C4-2B (cell line): Measurements from ENCODE around the gene RAC3.

Experiments used
- H3K27ac ChIP-seq: fragments of 450-650 bp; 2 replicates; pipeline ENCODE4 v1.5.1; 2017
- ZFX ChIP-seq: fragments of 450-650 bp; IDR thresholded peaks from 2 replicates; pipeline ENCODE4 v1.6.1; 2017
- TF ChIP-seq, protein P1 (sequence below): fragments of 450-650 bp; conservative IDR thresholded peaks from 2 replicates; pipeline ENCODE4 v1.5.1; 2017; ENCODE audit warnings: mild to moderate bottlenecking

The RAC3 gene

GRCh38 chr17:82015311-82015971 lies 16.0 kb upstream of the RAC3 start:
- TF ChIP-seq, protein P1, sequence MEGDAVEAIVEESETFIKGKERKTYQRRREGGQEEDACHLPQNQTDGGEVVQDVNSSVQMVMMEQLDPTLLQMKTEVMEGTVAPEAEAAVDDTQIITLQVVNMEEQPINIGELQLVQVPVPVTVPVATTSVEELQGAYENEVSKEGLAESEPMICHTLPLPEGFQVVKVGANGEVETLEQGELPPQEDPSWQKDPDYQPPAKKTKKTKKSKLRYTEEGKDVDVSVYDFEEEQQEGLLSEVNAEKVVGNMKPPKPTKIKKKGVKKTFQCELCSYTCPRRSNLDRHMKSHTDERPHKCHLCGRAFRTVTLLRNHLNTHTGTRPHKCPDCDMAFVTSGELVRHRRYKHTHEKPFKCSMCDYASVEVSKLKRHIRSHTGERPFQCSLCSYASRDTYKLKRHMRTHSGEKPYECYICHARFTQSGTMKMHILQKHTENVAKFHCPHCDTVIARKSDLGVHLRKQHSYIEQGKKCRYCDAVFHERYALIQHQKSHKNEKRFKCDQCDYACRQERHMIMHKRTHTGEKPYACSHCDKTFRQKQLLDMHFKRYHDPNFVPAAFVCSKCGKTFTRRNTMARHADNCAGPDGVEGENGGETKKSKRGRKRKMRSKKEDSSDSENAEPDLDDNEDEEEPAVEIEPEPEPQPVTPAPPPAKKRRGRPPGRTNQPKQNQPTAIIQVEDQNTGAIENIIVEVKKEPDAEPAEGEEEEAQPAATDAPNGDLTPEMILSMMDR, result no peak
- no peak for TF ChIP-seq ZFX
- no peak overlapping the region for H3K27ac ChIP-seq

GRCh38 chr17:82016061-82016874 lies 15.2 kb upstream of the RAC3 start:
- no peak overlapping the region for H3K27ac ChIP-seq
- no peak for TF ChIP-seq ZFX
- TF ChIP-seq, protein P1, result no peak

- H3K27ac ChIP-seq, result no peak overlapping the region
- TF ChIP-seq, protein P1, result no peak
- TF ChIP-seq ZFX, result no peak
Observed at GRCh38 chr17:82016875-82017459, 14.5 kb upstream of the RAC3 start.

- no peak overlapping the region for H3K27ac ChIP-seq
- TF ChIP-seq ZFX, result no peak
- TF ChIP-seq, protein P1, result no peak
Observed at GRCh38 chr17:82017612-82018151, 13.8 kb upstream of the RAC3 start.

DNA sequence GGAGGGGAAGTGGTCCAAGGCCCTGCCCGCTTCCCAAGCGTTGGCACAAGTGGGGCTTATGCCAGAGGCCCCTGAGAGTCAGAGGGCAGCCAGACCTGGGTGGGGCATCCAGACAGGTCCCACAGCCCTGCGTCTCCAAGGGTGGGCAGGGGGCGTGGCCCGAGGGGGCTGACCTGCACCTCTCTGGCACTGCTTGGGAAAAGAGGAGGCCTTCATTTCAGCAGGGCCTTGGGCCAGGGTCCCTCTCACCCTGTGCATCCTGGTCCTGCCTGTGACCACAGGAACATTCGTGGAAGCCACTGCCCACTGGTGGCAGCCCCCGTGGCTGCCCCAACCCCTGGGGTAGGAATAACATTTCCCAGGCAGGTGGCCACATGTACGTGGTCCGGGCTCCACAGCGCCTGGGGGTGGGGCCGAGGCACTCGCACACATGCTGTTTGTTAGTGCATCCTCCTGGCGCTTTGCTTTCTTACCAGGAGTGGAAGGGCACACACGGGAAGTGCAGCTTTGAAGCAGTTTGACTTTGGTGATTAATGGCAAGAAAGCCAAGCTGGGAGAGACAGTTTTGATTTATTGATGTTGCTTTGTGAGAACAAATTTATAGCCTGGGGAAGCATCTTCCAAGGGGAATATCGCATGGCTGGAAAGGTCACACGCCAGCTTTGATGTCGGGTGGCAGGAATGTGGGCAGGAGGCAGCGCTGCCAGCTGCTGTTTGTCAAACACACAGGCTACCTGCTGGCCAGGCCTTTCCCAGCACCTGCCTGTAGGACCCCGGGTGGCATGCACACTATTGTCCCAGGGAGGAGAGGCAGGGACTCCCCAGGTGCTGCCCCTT lies 13.1 kb upstream of the RAC3 start:
- TF ChIP-seq ZFX, result no peak
- TF ChIP-seq, protein P1, result no peak

GRCh38 chr17:82018989-82019689 lies 12.3 kb upstream of the RAC3 start:
- TF ChIP-seq, protein P1, result no peak
- TF ChIP-seq ZFX, result no peak
- H3K27ac ChIP-seq, result no peak overlapping the region; the same call in 1 of the 2 replicates

More for the DNA sequence above, 13.1 kb upstream of the RAC3 start:
- H3K27ac ChIP-seq, result no peak overlapping the region
